ENCODE data around the gene TSBP1. TPM values are rescaled to one million over a fixed set of nuclear protein-coding genes. Genes with fewer than 3 reads are reported as not detected.

TSBP1 gene
- total RNA-seq, 1 donor from 2014 or later, result not detected

- no peak for DNase-seq (ENCODE audit: low spot score, unreplicated experiment)
- no peak overlapping the region for H3K4me3 Mint-ChIP-seq (ENCODE audit: low read depth)
- H3K27me3 Mint-ChIP-seq, result peaks cover 2% of the 10 kb centered on the region
- no peak for TF ChIP-seq CTCF (IDR thresholded peaks at IDR 0.05; ENCODE audit: unreplicated experiment)
- H3K4me1 Mint-ChIP-seq (ENCODE audit: low read depth), result no peaks in the 10 kb centered on the region
- no peak overlapping the region for H3K27ac Mint-ChIP-seq
- H3K36me3 Mint-ChIP-seq (ENCODE audit: insufficient read depth), result no peaks in the 10 kb centered on the region
- H3K9me3 Mint-ChIP-seq (ENCODE audit: low read depth), result no peaks in the 10 kb centered on the region
Observed at GRCh38 chr6:32329141-32329540, 42.6 kb downstream of the TSBP1 start.

DNA sequence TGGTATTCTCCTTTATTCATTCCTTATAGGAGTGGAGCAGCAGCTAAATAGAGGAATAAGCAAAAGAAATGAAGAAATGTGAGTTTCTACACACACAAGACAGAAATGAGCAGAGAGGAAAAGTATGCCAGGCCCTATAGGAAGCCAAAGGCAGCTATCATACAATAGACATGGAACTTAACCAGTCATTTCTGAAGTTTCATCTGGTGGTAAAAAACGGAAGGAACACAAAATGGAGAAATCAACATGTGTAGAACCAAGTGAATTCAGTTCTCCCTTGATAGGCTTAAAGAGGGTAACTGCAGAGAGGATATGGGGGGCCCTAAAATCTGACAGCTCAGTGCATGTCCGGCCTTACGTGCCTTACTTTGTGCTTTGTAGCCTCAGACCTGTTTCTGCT lies 44.6 kb downstream of the TSBP1 start:
- Mint-ChIP-seq H3K4me1 (ENCODE audit: low read depth) (no peaks in the 10 kb centered on the region), H3K27me3 (peaks cover 2% of the 10 kb centered on the region), H3K4me3 (ENCODE audit: low read depth) (no peak overlapping the region), H3K36me3 (ENCODE audit: insufficient read depth) (no peaks in the 10 kb centered on the region), H3K27ac (no peak overlapping the region), H3K9me3 (ENCODE audit: low read depth) (no peaks in the 10 kb centered on the region)
- no peak for TF ChIP-seq CTCF (IDR thresholded peaks at IDR 0.05; ENCODE audit: unreplicated experiment)
- no peak for DNase-seq (ENCODE audit: low spot score, unreplicated experiment)

DNA sequence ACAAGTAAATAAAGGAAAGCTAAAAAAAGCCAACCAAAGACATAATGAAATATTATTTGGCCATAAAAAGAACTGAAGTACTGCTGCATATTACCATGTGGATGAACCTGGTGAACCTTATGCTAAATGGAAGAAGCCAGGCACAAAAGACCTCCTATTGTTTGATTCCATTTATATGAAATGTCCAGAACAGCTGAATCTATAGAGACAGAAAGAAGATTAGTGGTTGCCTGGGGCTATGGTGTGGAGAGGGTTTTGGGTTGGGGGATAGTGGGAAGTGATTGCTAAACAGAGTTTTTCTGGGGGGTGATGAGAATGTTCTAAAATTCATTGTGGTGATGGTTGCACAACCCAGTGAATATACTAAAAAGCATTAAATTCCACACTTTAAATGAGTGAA lies 53.2 kb downstream of the TSBP1 start:
- DNase-seq (ENCODE audit: low spot score, unreplicated experiment), result no peak
- TF ChIP-seq CTCF (IDR thresholded peaks at IDR 0.05; ENCODE audit: unreplicated experiment), result no peak
- Mint-ChIP-seq H3K27me3 (no peaks in the 10 kb centered on the region), H3K4me1 (ENCODE audit: low read depth) (no peaks in the 10 kb centered on the region), H3K4me3 (ENCODE audit: low read depth) (no peak overlapping the region), H3K36me3 (ENCODE audit: insufficient read depth) (no peaks in the 10 kb centered on the region), H3K27ac (no peak overlapping the region), H3K9me3 (ENCODE audit: low read depth) (no peaks in the 10 kb centered on the region)

- no peak overlapping the region for H3K4me3 Mint-ChIP-seq (ENCODE audit: low read depth)
- no peak for DNase-seq (ENCODE audit: low spot score, unreplicated experiment)
- H3K9me3 Mint-ChIP-seq (ENCODE audit: low read depth), result no peaks in the 10 kb centered on the region
- no peak for TF ChIP-seq CTCF (IDR thresholded peaks at IDR 0.05; ENCODE audit: unreplicated experiment)
- no peak overlapping the region for H3K27ac Mint-ChIP-seq
- no peaks in the 10 kb centered on the region for H3K36me3 Mint-ChIP-seq (ENCODE audit: insufficient read depth)
- no peaks in the 10 kb centered on the region for H3K4me1 Mint-ChIP-seq (ENCODE audit: low read depth)
- H3K27me3 Mint-ChIP-seq, result no peaks in the 10 kb centered on the region
Observed at GRCh38 chr6:32317541-32317940, 54.2 kb downstream of the TSBP1 start.

- Mint-ChIP-seq H3K36me3 (ENCODE audit: insufficient read depth) (no peaks in the 10 kb centered on the region), H3K27ac (no peak overlapping the region), H3K9me3 (ENCODE audit: low read depth) (no peaks in the 10 kb centered on the region), H3K4me1 (ENCODE audit: low read depth) (no peaks in the 10 kb centered on the region), H3K27me3 (peaks cover 3% of the 10 kb centered on the region), H3K4me3 (ENCODE audit: low read depth) (no peak overlapping the region)
- no peak for DNase-seq (ENCODE audit: low spot score, unreplicated experiment)
- TF ChIP-seq CTCF (IDR thresholded peaks at IDR 0.05; ENCODE audit: unreplicated experiment), result no peak
Observed at GRCh38 chr6:32313964-32314363, 57.7 kb downstream of the TSBP1 start.

Data from progenitor cell of endocrine pancreas (in vitro differentiated cells).